Neural cell (in vitro differentiated cells): ENCODE measurements around the gene KCNA3.

Experiments used
- CTCF ChIP-seq: fragments of 450-650 bp; IDR thresholded peaks from 2 replicates; pipeline ENCODE4 v1.5.1; 2014; ENCODE audit warnings: antibody characterized with exemption, mild to moderate bottlenecking, moderate library complexity; ENCODE audit not compliant: poor library complexity, severe bottlenecking
- EP300 ChIP-seq: fragments of 450-650 bp; conservative IDR thresholded peaks from 2 replicates; pipeline ENCODE4 v1.6.1; 2014; ENCODE audit warnings: antibody characterized with exemption, mild to moderate bottlenecking, moderate library complexity; ENCODE audit not compliant: poor library complexity, severe bottlenecking
- EZH2 ChIP-seq: fragments of 200-600, 300-800 bp; shearing (Covaris generic), sonication (generic); IDR thresholded peaks from 2 replicates; pipeline ENCODE4 v1.6.1; 2014; ENCODE audit warnings: antibody characterized with exemption, low read length, borderline replicate concordance, mild to moderate bottlenecking; ENCODE audit not compliant: insufficient read depth, poor library complexity, severe bottlenecking
- MXI1 ChIP-seq: fragments of 450-650 bp; conservative IDR thresholded peaks from 2 replicates; pipeline ENCODE4 v1.6.1; 2014; ENCODE audit warnings: antibody characterized with exemption, mild to moderate bottlenecking; ENCODE audit not compliant: poor library complexity, severe bottlenecking
- POLR2AphosphoS5 ChIP-seq: IDR thresholded peaks from 2 replicates; pipeline ENCODE4 v1.6.1; 2012
- RAD21 ChIP-seq: fragments of 450-650 bp; conservative IDR thresholded peaks from 2 replicates; pipeline ENCODE4 v1.6.1; 2014; ENCODE audit warnings: antibody characterized with exemption, mild to moderate bottlenecking, moderate library complexity
- REST ChIP-seq: IDR thresholded peaks from 2 replicates; pipeline ENCODE4 v1.6.1; 2012; ENCODE audit warnings: borderline replicate concordance
- SMC3 ChIP-seq: fragments of 450-650 bp; conservative IDR thresholded peaks from 2 replicates; pipeline ENCODE4 v1.6.1; 2014; ENCODE audit warnings: antibody characterized with exemption, mild to moderate bottlenecking, moderate library complexity; ENCODE audit not compliant: poor library complexity
- TAF1 ChIP-seq: IDR thresholded peaks from 2 replicates; pipeline ENCODE4 v1.6.1; 2012; ENCODE audit warnings: low read depth

- TF ChIP-seq EP300 (no peak), CTCF (no peak), REST (no peak), TAF1 (no peak), EZH2 (no peak), SMC3 (no peak), POLR2AphosphoS5 (peak; percentile 21), RAD21 (no peak), MXI1 (no peak)
Measured at GRCh38 chr1:110671361-110671760, 3.4 kb downstream of the KCNA3 start.
